Measurements from ENCODE around the gene ZNF878. TPM values are rescaled to one million over a fixed set of nuclear protein-coding genes. Genes with fewer than 3 reads are reported as not detected.
A peak's percentile ranks its signal among the peaks of the same experiment; 100 is the strongest.

Gene ZNF878
- total RNA-seq, 1 donor from 2014 or later = 0.22 TPM

GRCh38 chr19:12043752-12044422 is 8.9 kb downstream of the ZNF878 start:
- no peak for ATAC-seq (ENCODE audit: poor library complexity)

DNA sequence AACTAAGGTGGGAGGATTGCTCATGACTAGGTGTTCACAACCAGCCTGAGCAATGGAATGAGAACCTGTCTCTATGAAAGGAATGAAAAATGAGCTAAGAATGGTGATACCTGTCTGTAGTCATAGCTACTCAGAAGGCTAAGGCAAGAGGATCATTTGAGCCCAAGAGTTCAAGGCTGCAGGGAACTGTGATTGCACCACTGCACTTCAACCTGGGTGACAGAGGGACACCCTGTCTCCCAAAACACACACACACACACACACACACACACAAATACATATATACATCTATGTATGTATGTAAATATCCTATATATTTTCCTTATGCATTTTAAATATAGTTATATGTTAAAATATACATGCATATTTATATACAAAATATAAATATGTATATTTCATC is 9.9 kb downstream of the ZNF878 start:
- intact Hi-C loops (cut with DNase I) = no loop called here
- DNase-seq = no peak
- ATAC-seq (ENCODE audit: poor library complexity) = no peak

More at GRCh38 chr19:12043752-12044422, 8.9 kb downstream of the ZNF878 start:
- intact Hi-C loops (cut with DNase I) = no loop called here
- DNase-seq = no peak

GRCh38 chr19:12035220-12036172 is 17.3 kb downstream of the ZNF878 start, which contains the start of gene ZNF433:
Gene ZNF433 (minus strand): TSS chr19:12035679. CDS start chr19:12035539, 140 bp downstream.
- intact Hi-C loops (cut with DNase I) = no loop called here
- ATAC-seq (ENCODE audit: poor library complexity) = peak; percentile 100
- peak; percentile 98 for DNase-seq

- DNase-seq (no peak), ATAC-seq (ENCODE audit: poor library complexity) (no peak)
- intact Hi-C loops (cut with DNase I) = no loop called here
Measured at GRCh38 chr19:12034620-12035019, 18.1 kb downstream of the ZNF878 start.

DNA sequence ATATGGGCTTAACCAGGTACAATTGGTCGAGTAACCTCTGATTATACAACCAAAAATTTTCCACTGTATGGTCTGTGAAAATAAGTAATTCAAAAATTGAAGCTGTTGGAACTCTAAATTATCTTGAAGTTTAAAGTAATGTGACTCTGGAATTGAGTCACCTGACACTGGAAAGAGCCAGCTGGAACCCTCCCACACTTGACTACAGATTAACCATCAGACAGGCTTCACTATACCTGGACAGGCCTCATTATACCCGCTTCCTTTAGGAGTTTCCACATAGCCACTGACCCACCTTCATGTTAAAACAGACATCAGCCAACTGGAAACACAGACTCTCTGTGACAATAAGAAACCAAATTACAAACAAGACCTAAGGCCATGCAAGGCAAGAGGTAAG is 18.6 kb downstream of the ZNF878 start:
- DNase-seq = no peak
- intact Hi-C loops (cut with DNase I) = no loop called here
- ATAC-seq (ENCODE audit: poor library complexity) = no peak

- ATAC-seq (ENCODE audit: poor library complexity) (no peak), DNase-seq (no peak)
- intact Hi-C loops (cut with DNase I) = no loop called here
Measured at GRCh38 chr19:12015753-12016116, 37.0 kb downstream of the ZNF878 start.

DNA sequence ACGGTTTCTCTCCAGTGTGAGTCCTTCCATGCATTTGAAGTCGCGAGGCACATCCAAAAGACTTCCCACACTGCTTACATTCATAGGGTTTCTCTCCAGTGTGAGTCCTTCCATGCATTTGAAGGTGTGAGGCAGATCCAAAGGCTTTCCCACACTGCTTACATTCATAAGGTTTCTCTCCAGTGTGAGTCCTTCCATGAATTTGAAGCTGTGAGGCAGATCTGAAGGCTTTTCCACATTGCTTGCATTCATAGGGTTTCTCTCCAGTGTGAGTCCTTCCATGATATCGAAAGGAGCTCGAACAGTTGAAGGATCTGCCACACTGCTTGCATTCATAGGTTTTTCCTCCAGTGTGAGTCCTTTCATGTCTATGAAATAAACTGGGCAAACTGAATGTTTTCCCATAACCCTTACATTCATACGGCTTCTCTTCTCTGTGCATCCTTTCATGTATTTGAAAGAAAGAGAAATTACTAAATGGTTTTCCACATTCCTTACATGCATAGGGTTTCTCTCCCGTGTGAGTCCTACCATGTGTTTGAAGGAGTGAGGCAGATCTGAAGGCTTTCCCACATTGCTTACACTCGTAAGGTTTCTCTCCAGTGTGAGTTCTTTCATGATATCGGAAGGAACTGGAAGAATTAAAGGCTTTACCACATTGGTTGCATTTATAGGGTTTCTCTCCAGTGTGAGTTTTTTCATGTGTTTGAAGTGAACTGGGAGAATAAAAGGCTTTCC is 37.6 kb downstream of the ZNF878 start:
- DNase-seq (no peak), ATAC-seq (ENCODE audit: poor library complexity) (no peak)
- intact Hi-C loops (cut with DNase I) = no loop called here

DNA sequence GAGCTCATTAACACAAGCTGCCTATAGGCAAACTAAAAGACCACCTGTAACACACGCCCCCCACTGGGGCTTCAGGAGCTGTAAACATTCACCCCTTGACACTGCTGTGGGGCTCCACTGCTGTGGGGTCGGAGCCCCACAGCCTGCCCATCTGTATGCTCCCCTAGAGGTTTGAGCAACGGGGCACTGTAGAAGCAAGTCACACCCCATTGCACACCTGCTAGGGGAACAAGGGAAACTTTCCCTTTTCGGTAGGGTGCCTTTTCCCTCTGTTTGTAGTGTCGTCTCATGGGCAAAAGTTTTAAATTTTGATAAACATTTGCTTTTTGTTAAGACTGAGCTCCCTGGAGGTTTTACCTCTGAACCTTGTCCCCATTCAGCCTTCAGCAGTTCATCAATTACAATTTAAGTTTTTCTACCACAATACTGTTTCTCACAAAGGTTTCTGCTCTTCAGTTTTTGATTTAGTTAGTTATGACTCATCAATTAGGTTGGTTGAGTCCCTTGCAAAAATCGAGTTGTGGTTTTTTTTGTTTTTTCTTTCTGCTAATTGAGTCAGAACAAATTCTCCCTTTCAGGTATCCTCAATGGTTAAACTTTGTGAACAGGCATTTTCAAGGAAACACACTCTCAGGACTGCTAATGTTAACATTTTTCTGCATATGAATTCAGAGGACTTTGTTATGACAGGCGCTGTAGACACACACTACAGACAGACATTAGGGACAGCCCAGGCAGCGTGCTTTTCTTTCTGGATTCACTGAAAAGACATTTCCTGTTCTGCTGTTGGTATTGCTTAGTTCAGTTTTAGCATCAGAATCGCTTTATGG is 52.4 kb downstream of the ZNF878 start:
- intact Hi-C loops (cut with DNase I) = no loop called here
- ATAC-seq (ENCODE audit: poor library complexity) = no peak
- no peak for DNase-seq

GRCh38 chr19:11995174-11995573 is 57.6 kb downstream of the ZNF878 start:
- intact Hi-C loops (cut with DNase I) = loop anchor here (10.0 kb wide), 1 partner anchor 110 kb away; the partner anchor contains the start of gene ZNF69
- ATAC-seq (ENCODE audit: poor library complexity) (no peak), DNase-seq (no peak)

Other genes starting within 250 kb of the ZNF878 start
- 4.5 TPM for gene ZNF440, start 238.7 kb downstream of the ZNF878 start, total RNA-seq
- 3.2 TPM for gene ZNF439, start 204.2 kb downstream of the ZNF878 start, total RNA-seq
- gene ZNF69, start 165.2 kb downstream of the ZNF878 start, total RNA-seq = 4.7 TPM
- 4.2 TPM for gene ZNF700, start 127.9 kb downstream of the ZNF878 start, total RNA-seq
- gene ZNF763, start 87.9 kb downstream of the ZNF878 start, total RNA-seq = 3.7 TPM
- 3.8 TPM for gene ZNF433, start 17.3 kb downstream of the ZNF878 start, total RNA-seq
- 12.4 TPM for gene ZNF844, start 11.8 kb upstream of the ZNF878 start, total RNA-seq
- 0.97 TPM for gene ZNF20, start 87.4 kb upstream of the ZNF878 start, total RNA-seq
- gene ZNF625, start 103.8 kb upstream of the ZNF878 start, total RNA-seq = 3.2 TPM
- 4.2 TPM for gene ZNF136, start 110.1 kb upstream of the ZNF878 start, total RNA-seq
- gene ZNF44, start 241.9 kb upstream of the ZNF878 start, total RNA-seq = 8.6 TPM